NCI-H2227 (cell line): ENCODE data around the gene EVPLL.
"Not testable (repeated sequence)": the region's sequence is repeated elsewhere in the genome, so short reads cannot be mapped to it uniquely, and the experiment has no call there.

Source experiments
- DNase-seq: peaks from one replicate; lab custom pipeline; 2025; ENCODE audit not compliant: unreplicated experiment; lab: John Stamatoyannopoulos, UW

The EVPLL gene

GRCh38 chr17:18377437-18378204 is at the start of gene EVPLL:
EVPLL (plus strand) TSS chr17:18377778; CDS start chr17:18380938, 3,160 bp downstream.
- no peak for DNase-seq

GRCh38 chr17:18328643-18329204 is 48.9 kb upstream of the EVPLL start:
- DNase-seq, result no peak

- DNase-seq, result no peak
Measured at GRCh38 chr17:18331879-18332278, 45.7 kb upstream of the EVPLL start.

GRCh38 chr17:18332909-18333489 is 44.6 kb upstream of the EVPLL start:
- DNase-seq, result no peak

- not testable (repeated sequence) for DNase-seq
Measured at GRCh38 chr17:18338158-18338557, 39.4 kb upstream of the EVPLL start.

GRCh38 chr17:18339933-18340332 is 37.6 kb upstream of the EVPLL start:
- DNase-seq, result no peak

- DNase-seq, result no peak
Measured at GRCh38 chr17:18344021-18344420, 33.6 kb upstream of the EVPLL start.

GRCh38 chr17:18353541-18353940 is 24.0 kb upstream of the EVPLL start:
- DNase-seq, result no peak

- DNase-seq, result no peak
Measured at GRCh38 chr17:18356624-18357023, 21.0 kb upstream of the EVPLL start.

GRCh38 chr17:18360518-18360917 is 17.1 kb upstream of the EVPLL start:
- no peak for DNase-seq

GRCh38 chr17:18361837-18362697 is 15.5 kb upstream of the EVPLL start:
- no peak for DNase-seq

GRCh38 chr17:18362698-18363100 is 14.9 kb upstream of the EVPLL start:
- no peak for DNase-seq

GRCh38 chr17:18363101-18364049 is 14.2 kb upstream of the EVPLL start, which contains the start of gene SHMT1:
SHMT1 (minus strand) TSS chr17:18363550; CDS start chr17:18355981, 7,569 bp downstream.
- DNase-seq, result peak; percentile 90

- no peak for DNase-seq
Measured at GRCh38 chr17:18364166-18364565, 13.4 kb upstream of the EVPLL start.

- no peak for DNase-seq
Measured at GRCh38 chr17:18368946-18369345, 8.6 kb upstream of the EVPLL start.

GRCh38 chr17:18370761-18371160 is 6.8 kb upstream of the EVPLL start:
- no peak for DNase-seq

- DNase-seq, result no peak
Measured at GRCh38 chr17:18371455-18371854, 6.1 kb upstream of the EVPLL start.

GRCh38 chr17:18373181-18373580 is 4.4 kb upstream of the EVPLL start:
- DNase-seq, result not testable (repeated sequence)

- DNase-seq, result no peak
Measured at GRCh38 chr17:18374216-18374615, 3.4 kb upstream of the EVPLL start.

GRCh38 chr17:18378205-18378505 is 577 bp downstream of the EVPLL start:
- DNase-seq, result no peak
